GM12865 (cell line): ENCODE measurements around the gene MTNR1A.

ENCODE experiments used
- DNase-seq: peaks from one replicate; pipeline ENCODE4 v3.0.0; 2010; ENCODE audit warnings: low read depth
- H3K4me3 ChIP-seq: 2 replicates; pipeline ENCODE4 v1.5.1; 2011; ENCODE audit warnings: mild to moderate bottlenecking, low read depth, low read length, control low read depth
- CTCF ChIP-seq: IDR thresholded peaks from 2 replicates; pipeline ENCODE4 v1.5.1; 2011; ENCODE audit warnings: low read length, control low read depth, low read depth, inconsistent platforms; ENCODE audit not compliant: insufficient read depth; ENCODE audit errors: missing control alignments

Gene MTNR1A

DNA sequence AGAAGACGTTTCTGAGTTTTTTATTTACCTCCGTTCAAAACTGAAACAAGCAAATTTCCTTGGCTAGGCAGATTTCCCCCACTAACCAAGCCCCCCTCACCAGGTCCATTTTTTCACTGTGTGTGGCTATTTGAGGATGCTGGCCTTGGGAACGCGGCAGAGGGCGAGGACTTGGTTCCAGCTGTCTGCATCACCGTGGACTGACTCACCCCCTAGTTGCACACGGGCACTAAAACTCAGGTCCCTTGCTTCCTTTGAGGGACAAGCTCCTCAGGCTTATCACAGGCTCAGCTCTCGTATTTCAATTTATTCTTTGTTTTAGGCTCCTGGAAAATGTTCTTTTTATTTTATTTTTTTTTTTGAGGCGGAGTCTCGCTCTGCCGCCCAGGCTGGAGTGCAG is 8.4 kb upstream of the MTNR1A start:
- DNase-seq, result no peak
- H3K4me3 ChIP-seq, result no peak overlapping the region
- no peak for TF ChIP-seq CTCF

DNA sequence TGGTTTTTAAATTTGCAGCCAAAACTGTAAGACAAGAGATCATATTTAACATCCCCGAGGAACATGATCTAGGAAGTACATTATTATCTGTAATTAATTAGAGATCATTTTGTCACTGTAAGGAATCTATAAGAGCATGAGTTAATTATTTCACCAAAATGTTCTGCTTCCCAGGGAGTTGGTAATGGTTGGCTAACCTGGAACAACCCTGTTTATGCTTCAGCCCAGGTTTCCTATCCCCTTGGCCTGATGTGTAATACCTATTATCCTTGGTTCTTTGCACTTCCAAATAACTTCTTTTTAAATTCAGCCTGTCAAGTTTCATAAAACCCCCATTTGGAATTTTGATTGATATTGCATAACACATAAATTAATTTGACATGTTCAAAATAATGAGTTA is 6.4 kb upstream of the MTNR1A start:
- no peak for TF ChIP-seq CTCF
- H3K4me3 ChIP-seq, result no peak overlapping the region
- no peak for DNase-seq

GRCh38 chr4:186560647-186561046 is 5.3 kb upstream of the MTNR1A start:
- H3K4me3 ChIP-seq, result no peak overlapping the region
- no peak for DNase-seq
- TF ChIP-seq CTCF, result no peak

DNA sequence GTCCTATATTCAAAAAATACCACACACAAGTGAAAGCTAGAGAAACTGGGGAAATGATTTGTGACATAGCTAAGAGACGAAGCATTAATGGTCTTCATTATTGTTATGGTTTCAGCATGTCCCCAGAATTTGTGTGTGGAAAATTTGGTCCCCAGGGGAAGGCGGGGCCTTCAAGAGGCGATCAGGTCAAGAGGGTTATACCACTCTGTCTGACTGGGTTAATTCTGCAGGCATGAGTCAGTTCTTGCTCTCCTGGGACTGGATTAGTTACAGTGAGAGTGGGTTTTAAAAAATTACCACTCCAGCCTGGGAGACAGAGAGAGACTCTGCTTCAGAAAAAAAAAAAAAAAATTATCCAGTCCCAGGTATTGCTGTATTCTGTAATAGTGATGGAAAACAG is 2.1 kb upstream of the MTNR1A start:
- no peak overlapping the region for H3K4me3 ChIP-seq
- TF ChIP-seq CTCF, result no peak
- DNase-seq, result no peak

GRCh38 chr4:186557061-186557460 is 1.7 kb upstream of the MTNR1A start:
- no peak overlapping the region for H3K4me3 ChIP-seq
- no peak for TF ChIP-seq CTCF
- DNase-seq, result no peak

- H3K4me3 ChIP-seq, result no peak overlapping the region
- DNase-seq, result no peak
- no peak for TF ChIP-seq CTCF
These were observed 841 bp downstream of the MTNR1A start for GRCh38 chr4:186554539-186554913.

GRCh38 chr4:186553717-186554116 is 1.6 kb downstream of the MTNR1A start:
- no peak overlapping the region for H3K4me3 ChIP-seq
- TF ChIP-seq CTCF, result no peak
- DNase-seq, result no peak
